ENCODE results near the gene EPM2AIP1. TPM values are rescaled to one million over a fixed set of nuclear protein-coding genes. Genes with fewer than 3 reads are reported as not detected.

The EPM2AIP1 gene
- total RNA-seq, 1 experiment from 2014 or later = 8.7 TPM

DNA sequence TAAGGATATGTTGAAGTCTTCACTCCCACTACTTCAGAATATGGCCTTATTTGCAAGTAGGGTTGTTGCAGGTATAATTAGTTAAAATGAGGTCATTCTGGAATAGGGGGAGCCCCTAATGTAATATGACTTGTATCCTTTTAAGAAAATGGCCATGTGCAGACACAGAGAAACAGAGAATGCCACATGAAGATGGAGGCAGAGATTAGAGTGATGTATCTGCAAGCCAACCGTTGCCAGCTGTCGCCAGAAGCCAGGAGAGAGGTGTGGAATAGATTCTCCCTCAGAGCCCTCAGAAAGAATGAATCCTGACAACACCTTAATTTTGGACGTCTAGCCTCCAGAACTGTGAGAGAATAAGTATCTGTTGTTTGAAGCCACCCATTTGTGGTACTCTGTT, 36.8 kb downstream of the EPM2AIP1 start:
- Histone ChIP-seq H3K9ac (ENCODE audit: low read length) (no peak overlapping the region), H3K4me3 (replicated peaks in 1 of 2; ENCODE audit: low read depth in 1 of 2, low read length in 2 of 2) (no peak overlapping the region), H3K9me2 (ENCODE audit: insufficient read depth) (no peaks in the 10 kb centered on the region), H3K27ac (ENCODE audit: low read depth, low read length) (no peak overlapping the region), H3K27me3 (ENCODE audit: insufficient read depth, low read length) (no peaks in the 10 kb centered on the region), H2AFZ (ENCODE audit: low read depth, low read length, poor library complexity, severe bottlenecking) (no peak overlapping the region), H3K4me1 (ENCODE audit: control insufficient read depth in 1 of 2, insufficient read depth in 2 of 2, low read length in 2 of 2) (peaks cover 0 to 8% of the 10 kb centered on the region in 2 experiments; a peak in 2 of 4 replicates), H3K9me3 (ENCODE audit: control insufficient read depth in 1 of 2, insufficient read depth in 1 of 2, low read depth in 1 of 2, low read length in 2 of 2) (no peaks in the 10 kb centered on the region), H3K79me2 (ENCODE audit: insufficient read depth, low read length) (no peaks in the 10 kb centered on the region), H4K20me1 (ENCODE audit: insufficient read depth) (no peaks in the 10 kb centered on the region), H3K4me2 (ENCODE audit: low read length) (no peak overlapping the region), H3K36me3 (ENCODE audit: control insufficient read depth in 1 of 2, insufficient read depth in 2 of 2, low read length in 2 of 2) (no peaks in the 10 kb centered on the region)
- no TSS peak for BruUV-seq (replicated peaks)
- DNase-seq (ENCODE audit: low read depth, low spot score) = no peak
- ChIA-PET POLR2A (no interaction called here), CTCF (no interaction called here), RAD21 (ENCODE audit: low non-redundant PET in 1 of 2, low total read pairs in 2 of 2, uncharacterized antibody in 2 of 2, unreplicated experiment in 2 of 2) (no interaction called here)
- intact Hi-C loops (cut with micrococcal nuclease) = loop anchor here (5.0 to 10.0 kb wide), 2 partner anchors 141 to 214 kb away; no protein-coding TSS in a partner anchor
- no peak for TF ChIP-seq MAX (IDR thresholded peaks at IDR 0.05)
- no peak for TF ChIP-seq EZH2phosphoT487 (IDR thresholded peaks at IDR 0.05; ENCODE audit: borderline replicate concordance)
- no peak for TF ChIP-seq FOSL1 (IDR thresholded peaks at IDR 0.05; ENCODE audit: low read depth)
- TF ChIP-seq, protein P1, sequence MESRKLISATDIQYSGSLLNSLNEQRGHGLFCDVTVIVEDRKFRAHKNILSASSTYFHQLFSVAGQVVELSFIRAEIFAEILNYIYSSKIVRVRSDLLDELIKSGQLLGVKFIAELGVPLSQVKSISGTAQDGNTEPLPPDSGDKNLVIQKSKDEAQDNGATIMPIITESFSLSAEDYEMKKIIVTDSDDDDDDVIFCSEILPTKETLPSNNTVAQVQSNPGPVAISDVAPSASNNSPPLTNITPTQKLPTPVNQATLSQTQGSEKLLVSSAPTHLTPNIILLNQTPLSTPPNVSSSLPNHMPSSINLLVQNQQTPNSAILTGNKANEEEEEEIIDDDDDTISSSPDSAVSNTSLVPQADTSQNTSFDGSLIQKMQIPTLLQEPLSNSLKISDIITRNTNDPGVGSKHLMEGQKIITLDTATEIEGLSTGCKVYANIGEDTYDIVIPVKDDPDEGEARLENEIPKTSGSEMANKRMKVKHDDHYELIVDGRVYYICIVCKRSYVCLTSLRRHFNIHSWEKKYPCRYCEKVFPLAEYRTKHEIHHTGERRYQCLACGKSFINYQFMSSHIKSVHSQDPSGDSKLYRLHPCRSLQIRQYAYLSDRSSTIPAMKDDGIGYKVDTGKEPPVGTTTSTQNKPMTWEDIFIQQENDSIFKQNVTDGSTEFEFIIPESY (IDR thresholded peaks at IDR 0.05; ENCODE audit: extremely low read depth, insufficient replicate concordance, low read length) = no peak
- no peak for TF ChIP-seq ELF1 (IDR thresholded peaks at IDR 0.05; ENCODE audit: borderline replicate concordance, low read depth)
- TF ChIP-seq EGR1 (IDR thresholded peaks at IDR 0.05; ENCODE audit: low read depth) = no peak
- no peak for TF ChIP-seq POLR2A (IDR thresholded peaks at IDR 0.05; ENCODE audit: borderline replicate concordance, extremely low read depth, insufficient read depth, insufficient read length)
- TF ChIP-seq, protein P2, sequence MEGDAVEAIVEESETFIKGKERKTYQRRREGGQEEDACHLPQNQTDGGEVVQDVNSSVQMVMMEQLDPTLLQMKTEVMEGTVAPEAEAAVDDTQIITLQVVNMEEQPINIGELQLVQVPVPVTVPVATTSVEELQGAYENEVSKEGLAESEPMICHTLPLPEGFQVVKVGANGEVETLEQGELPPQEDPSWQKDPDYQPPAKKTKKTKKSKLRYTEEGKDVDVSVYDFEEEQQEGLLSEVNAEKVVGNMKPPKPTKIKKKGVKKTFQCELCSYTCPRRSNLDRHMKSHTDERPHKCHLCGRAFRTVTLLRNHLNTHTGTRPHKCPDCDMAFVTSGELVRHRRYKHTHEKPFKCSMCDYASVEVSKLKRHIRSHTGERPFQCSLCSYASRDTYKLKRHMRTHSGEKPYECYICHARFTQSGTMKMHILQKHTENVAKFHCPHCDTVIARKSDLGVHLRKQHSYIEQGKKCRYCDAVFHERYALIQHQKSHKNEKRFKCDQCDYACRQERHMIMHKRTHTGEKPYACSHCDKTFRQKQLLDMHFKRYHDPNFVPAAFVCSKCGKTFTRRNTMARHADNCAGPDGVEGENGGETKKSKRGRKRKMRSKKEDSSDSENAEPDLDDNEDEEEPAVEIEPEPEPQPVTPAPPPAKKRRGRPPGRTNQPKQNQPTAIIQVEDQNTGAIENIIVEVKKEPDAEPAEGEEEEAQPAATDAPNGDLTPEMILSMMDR (IDR thresholded peaks at IDR 0.05 in 2 of 3, conservative IDR thresholded peaks at IDR 0.05 in 1 of 3; ENCODE audit: borderline replicate concordance in 1 of 3, insufficient read depth in 1 of 3, low read depth in 2 of 3, low read length in 2 of 3) = no peak
- TF ChIP-seq SIN3A (IDR thresholded peaks at IDR 0.05; ENCODE audit: low read depth) = no peak
- no peak for TF ChIP-seq TCF7L2 (IDR thresholded peaks at IDR 0.05; ENCODE audit: borderline replicate concordance, extremely low read depth, insufficient read depth, insufficient read length)
- TF ChIP-seq POLR2AphosphoS5 (IDR thresholded peaks at IDR 0.05; ENCODE audit: low read depth, low read length) = no peak
- no peak for TF ChIP-seq JUND (IDR thresholded peaks at IDR 0.05)
- TF ChIP-seq ATF3 (IDR thresholded peaks at IDR 0.05) = no peak
- no peak for ATAC-seq
